Colonic mucosa (tissue), 4 donors: ENCODE measurements around the gene AATK. TPM values are rescaled to one million over a fixed set of nuclear protein-coding genes. Genes with fewer than 3 reads are reported as not detected.

Source experiments
- DNase-seq: peaks from one replicate; pipeline ENCODE4 v3.0.0-alpha.2; 2020
- H3K27ac ChIP-seq: fragments of 200-600 bp; one replicate; pipeline ENCODE4 v1.8.0; 2021
- H3K27me3 ChIP-seq: fragments of 200-600 bp; one replicate; pipeline ENCODE4 v1.8.0; 2021
- H3K36me3 ChIP-seq: fragments of 200-600 bp; one replicate; pipeline ENCODE4 v1.8.0; 2021
- H3K4me1 ChIP-seq: fragments of 200-600 bp; one replicate; pipeline ENCODE4 v1.8.0; 2021; ENCODE audit warnings: mild to moderate bottlenecking
- H3K4me3 ChIP-seq: fragments of 200-600 bp; one replicate; pipeline ENCODE4 v1.8.0; 2021
- H3K9ac ChIP-seq, 2 donors: one replicate each; pipeline ENCODE4 v1.7.0; 2013; ENCODE audit warnings: control low read depth in 2 of 2, low read depth in 2 of 2, low read length in 2 of 2
- H3K9me3 ChIP-seq: fragments of 200-600 bp; one replicate; pipeline ENCODE4 v1.8.0; 2021
- intact Hi-C: fragments of 100-400 bp; cut with DNase I; formaldehyde crosslinking; loops from one replicate; pipeline ENCODE4 v1.14.1; 2022
- total RNA-seq, 2 donors: library from RNA; stranded (reverse); fragmentation: NEBNext Ultra II Directional in 1 of 2; extraction: Animal tissue kit (Norgen Biotek cat#: 25700) in 1 of 2; gene quantifications; one replicate each; pipeline ENCODE4 v1.2.1, GENCODE V29; 2021
- TF ChIP-seq, protein P1 (sequence below): fragments of 200-600 bp; IDR thresholded peaks from one replicate; pipeline ENCODE4 v1.8.0; 2022; ENCODE audit warnings: antibody characterized with exemption, mild to moderate bottlenecking
- donor health status: healthy.
- donor health status: DM: no; HTN: no; CAD: no.
- donor health status: DM: no; HTN: no; CAD: no.

The AATK gene
- total RNA-seq, 2 donors from 2014 or later: 9.1 to 13.3 TPM

DNA sequence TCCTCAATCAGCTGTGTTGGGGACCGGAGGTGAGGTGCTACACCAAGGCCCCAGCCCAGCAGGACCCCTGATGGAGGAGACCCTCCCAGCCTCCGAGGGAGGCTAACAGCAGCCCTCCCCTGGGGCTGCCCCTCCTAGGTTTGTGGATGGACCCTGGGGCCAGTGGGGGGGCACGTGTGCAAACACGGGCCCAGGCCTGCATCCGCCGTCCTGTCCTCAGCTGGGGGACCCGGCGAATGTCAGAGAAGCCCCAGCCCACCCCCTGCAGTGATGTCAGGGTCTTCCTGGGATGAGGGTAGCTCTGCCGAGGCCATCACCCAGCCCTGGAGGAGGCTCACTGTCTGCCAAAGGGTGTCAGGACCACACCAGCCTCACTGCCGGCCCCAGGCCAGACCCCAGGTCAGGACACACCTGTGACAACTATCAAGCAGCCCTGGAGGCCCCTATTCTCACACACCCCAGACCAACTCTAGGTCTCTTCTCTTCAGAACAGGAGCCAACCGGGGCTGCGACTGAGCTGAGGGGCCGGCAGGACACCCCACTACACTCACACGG lies 30.0 kb upstream of the AATK start:
- DNase-seq: no peak
- TF ChIP-seq, protein P1, sequence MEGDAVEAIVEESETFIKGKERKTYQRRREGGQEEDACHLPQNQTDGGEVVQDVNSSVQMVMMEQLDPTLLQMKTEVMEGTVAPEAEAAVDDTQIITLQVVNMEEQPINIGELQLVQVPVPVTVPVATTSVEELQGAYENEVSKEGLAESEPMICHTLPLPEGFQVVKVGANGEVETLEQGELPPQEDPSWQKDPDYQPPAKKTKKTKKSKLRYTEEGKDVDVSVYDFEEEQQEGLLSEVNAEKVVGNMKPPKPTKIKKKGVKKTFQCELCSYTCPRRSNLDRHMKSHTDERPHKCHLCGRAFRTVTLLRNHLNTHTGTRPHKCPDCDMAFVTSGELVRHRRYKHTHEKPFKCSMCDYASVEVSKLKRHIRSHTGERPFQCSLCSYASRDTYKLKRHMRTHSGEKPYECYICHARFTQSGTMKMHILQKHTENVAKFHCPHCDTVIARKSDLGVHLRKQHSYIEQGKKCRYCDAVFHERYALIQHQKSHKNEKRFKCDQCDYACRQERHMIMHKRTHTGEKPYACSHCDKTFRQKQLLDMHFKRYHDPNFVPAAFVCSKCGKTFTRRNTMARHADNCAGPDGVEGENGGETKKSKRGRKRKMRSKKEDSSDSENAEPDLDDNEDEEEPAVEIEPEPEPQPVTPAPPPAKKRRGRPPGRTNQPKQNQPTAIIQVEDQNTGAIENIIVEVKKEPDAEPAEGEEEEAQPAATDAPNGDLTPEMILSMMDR: no peak
- Histone ChIP-seq H3K4me3 (no peak overlapping the region), H3K36me3 (no peaks in the 10 kb centered on the region), H3K27me3 (no peaks in the 10 kb centered on the region), H3K4me1 (no peaks in the 10 kb centered on the region), H3K27ac (no peak overlapping the region), H3K9me3 (no peaks in the 10 kb centered on the region), H3K9ac (no peak overlapping the region)
- intact Hi-C loops: no loop called here

DNA sequence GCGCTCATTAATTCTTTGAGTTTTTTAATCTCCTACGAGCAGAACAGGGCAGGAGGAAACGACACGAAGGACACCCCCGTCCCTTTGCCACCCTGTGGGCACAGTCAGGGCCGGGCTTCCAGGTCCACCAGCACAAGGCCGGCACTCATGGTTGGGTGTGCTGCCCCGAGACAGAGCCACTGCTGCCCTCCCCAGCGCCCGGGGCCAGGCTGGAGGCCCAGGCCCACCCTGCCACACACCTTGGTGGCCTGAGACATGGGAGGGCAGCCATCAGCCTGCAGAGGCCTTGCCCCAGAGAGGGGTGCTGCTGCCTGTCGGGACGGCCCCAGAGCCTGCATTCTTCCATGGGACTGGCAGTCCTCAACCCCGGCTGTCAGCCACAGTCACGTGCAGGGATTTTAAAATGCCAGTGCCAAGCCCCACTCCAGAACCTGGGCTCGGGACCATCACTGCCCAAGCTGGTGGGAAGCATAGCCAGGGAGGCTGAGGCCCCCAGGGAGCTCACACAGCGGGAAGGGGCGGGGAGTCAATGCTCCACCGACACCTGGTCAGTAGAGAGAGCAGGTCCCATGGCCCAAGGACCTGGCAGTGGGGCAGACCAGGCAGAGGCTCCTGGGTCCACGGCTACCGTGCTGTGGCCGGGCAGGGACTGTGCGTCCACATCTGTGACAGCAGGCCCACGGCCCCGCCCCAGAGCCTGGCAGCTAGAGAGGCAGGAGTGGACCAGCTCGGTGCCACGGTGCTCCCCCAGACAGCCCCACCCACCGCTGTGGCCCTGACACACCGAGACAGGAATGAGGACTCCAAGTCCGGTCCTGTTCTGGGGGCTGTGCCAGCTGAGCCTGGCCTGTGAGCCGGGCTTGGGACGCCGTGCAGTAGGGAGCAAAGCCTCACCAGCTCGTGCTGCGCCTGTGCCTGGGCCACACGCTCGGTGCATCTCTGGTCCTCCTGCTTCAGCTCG lies 29.2 kb upstream of the AATK start:
- intact Hi-C loops: no loop called here
- no peaks in the 10 kb centered on the region for H3K9me3 ChIP-seq
- H3K4me3 ChIP-seq: no peak overlapping the region
- H3K4me1 ChIP-seq: no peaks in the 10 kb centered on the region
- H3K36me3 ChIP-seq: no peaks in the 10 kb centered on the region
- no peak overlapping the region for H3K9ac ChIP-seq
- no peak overlapping the region for H3K27ac ChIP-seq
- no peak for DNase-seq
- no peaks in the 10 kb centered on the region for H3K27me3 ChIP-seq
- TF ChIP-seq, protein P1: no peak

DNA sequence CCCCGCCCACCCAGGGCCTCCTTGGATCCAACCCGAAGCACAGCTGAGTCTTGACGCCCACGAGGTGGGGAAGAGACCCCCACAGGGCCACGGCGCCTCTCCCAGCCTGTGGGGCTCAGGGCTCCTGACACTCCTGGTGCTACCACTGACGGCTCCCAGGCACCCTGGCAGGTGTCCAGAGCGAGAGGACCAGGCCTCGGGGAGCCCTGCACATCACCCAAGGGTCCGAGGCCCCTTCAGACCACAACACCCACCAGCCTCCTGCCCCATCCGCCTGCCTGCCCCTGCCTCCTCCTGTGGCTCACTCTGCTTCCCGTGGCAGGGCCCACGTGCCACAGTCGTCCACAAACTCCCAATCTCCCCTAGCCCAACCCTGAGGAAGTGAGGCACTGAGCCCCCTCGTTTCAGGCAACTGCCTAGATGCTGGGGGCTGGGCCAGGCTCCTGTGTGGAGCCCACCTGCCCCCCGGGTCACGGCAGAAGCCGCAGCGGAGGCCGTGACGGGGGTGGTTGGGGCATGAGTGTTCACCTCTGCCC lies 28.3 kb upstream of the AATK start:
- H3K27ac ChIP-seq: no peak overlapping the region
- TF ChIP-seq, protein P1: no peak
- H3K4me1 ChIP-seq: no peaks in the 10 kb centered on the region
- intact Hi-C loops: no loop called here
- no peak for DNase-seq
- H3K9me3 ChIP-seq: no peaks in the 10 kb centered on the region
- no peaks in the 10 kb centered on the region for H3K36me3 ChIP-seq
- no peak overlapping the region for H3K9ac ChIP-seq
- H3K4me3 ChIP-seq: no peak overlapping the region
- no peaks in the 10 kb centered on the region for H3K27me3 ChIP-seq

DNA sequence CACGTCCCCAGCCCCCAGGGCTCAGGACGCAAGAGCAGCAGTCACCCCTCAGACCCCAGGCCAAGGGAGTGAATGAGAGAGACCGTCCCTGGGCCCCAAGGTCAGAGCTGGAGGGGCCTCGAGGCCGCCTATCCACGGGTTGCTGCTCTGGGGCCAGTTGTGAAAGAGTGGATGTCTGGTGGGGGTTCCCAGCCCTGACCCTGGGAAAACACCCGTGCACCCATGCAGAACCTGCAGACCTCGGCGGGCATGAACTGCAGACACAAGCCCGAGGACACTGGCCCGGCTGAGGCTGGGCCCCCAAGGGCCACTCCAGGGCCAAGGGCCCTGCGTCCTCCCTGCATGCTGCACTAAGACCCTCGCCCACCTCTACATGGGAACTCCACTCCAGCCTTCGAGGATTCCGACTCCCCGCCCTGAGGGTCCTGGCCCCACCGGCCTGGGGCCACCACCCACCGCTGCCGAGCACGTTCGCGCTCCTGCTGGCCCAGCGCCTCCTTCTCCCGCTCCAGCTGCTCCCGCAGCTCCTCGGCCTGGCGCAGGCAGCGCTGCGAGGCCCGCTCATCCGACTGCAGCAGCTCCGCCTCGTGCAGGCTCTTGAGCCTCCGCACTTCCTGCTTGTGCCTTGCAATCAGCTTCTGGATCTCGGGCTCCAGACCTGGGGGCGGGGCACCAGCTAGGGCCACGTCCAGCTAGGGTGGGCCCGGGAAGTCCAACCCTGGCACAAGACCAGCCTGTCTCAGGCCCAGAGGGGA lies 27.6 kb upstream of the AATK start:
- TF ChIP-seq, protein P1: no peak
- Histone ChIP-seq H3K4me3 (no peak overlapping the region), H3K27me3 (no peaks in the 10 kb centered on the region), H3K9ac (no peak overlapping the region), H3K27ac (no peak overlapping the region), H3K4me1 (no peaks in the 10 kb centered on the region), H3K36me3 (no peaks in the 10 kb centered on the region), H3K9me3 (no peaks in the 10 kb centered on the region)
- intact Hi-C loops: no loop called here
- no peak for DNase-seq

DNA sequence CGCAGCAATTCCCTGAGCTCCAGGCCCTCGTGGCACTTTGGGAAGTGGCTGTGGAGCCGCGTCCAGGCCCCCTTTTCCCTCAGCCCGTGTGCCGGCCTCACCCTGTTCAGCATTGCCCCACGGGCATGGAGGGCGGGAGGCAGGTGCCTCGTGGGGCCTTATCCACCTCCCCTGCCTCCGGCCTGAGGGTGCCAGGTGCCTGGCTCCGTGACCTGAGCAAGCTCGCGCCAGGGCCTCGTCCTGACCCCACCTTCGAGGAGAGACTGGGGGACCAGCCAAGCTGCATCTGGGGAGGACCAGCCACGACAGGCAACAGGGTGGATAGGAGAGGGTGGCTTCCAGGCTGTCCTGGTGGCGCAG lies 27.0 kb upstream of the AATK start:
- H3K4me1 ChIP-seq: no peaks in the 10 kb centered on the region
- H3K9me3 ChIP-seq: no peaks in the 10 kb centered on the region
- intact Hi-C loops: no loop called here
- no peak for DNase-seq
- H3K36me3 ChIP-seq: no peaks in the 10 kb centered on the region
- no peak overlapping the region for H3K4me3 ChIP-seq
- TF ChIP-seq, protein P1: no peak
- H3K27me3 ChIP-seq: no peaks in the 10 kb centered on the region
- no peak overlapping the region for H3K27ac ChIP-seq
- H3K9ac ChIP-seq: no peak overlapping the region
